Activated CD4-positive, alpha-beta memory T cell treated with anti-CD3 and anti-CD28 coated beads, Interleukin-2, amount 10 ng/mL, durations not matched to agents 7 days and 5 days (primary cell): Measurements from ENCODE around the gene TMCC1. TPM values are rescaled to one million over a fixed set of nuclear protein-coding genes. Genes with fewer than 3 reads are reported as not detected.
"Not testable (repeated sequence)": the region's sequence is repeated elsewhere in the genome, so short reads cannot be mapped to it uniquely, and the experiment has no call there.

Experiments
- CTCF ChIA-PET: fragments of 350-600 bp; sonication (Branson Sonifier 250); formaldehyde crosslinking; loops from one replicate; lab custom pipeline; 2021; ENCODE audit warnings: antibody characterized with exemption, inconsistent platforms; lab: Charles Lee
- POLR2A ChIA-PET: fragments of 350-600 bp; sonication (Branson Sonifier 250); formaldehyde crosslinking; loops from one replicate; lab custom pipeline; 2021; ENCODE audit warnings: antibody characterized with exemption; lab: Charles Lee
- DNase-seq: peaks from one replicate; pipeline ENCODE4 v3.0.0-alpha.2; 2020
- H3K27ac Mint-ChIP-seq: one replicate; pipeline ENCODE4 v1.8.0; 2021; ENCODE audit warnings: mild to moderate bottlenecking, mixed read lengths
- H3K27me3 Mint-ChIP-seq: one replicate; pipeline ENCODE4 v1.8.0; 2021; ENCODE audit warnings: mixed read lengths
- H3K36me3 Mint-ChIP-seq: one replicate; pipeline ENCODE4 v1.8.0; 2021; ENCODE audit warnings: low read depth, mixed read lengths
- H3K4me1 Mint-ChIP-seq: one replicate; pipeline ENCODE4 v1.8.0; 2021; ENCODE audit warnings: mixed read lengths
- H3K4me3 Mint-ChIP-seq: one replicate; pipeline ENCODE4 v1.8.0; 2021; ENCODE audit warnings: mild to moderate bottlenecking, mixed read lengths
- H3K9me3 Mint-ChIP-seq: one replicate; pipeline ENCODE4 v1.8.0; 2021; ENCODE audit warnings: mixed read lengths
- total RNA-seq, 2 experiments: library from RNA; stranded (reverse); gene quantifications; one replicate each; pipeline ENCODE4 v1.2.3, GENCODE V29; 2021

Gene TMCC1
- total RNA-seq, 2 experiments from 2014 or later: 18.5 to 20.4 TPM

GRCh38 chr3:129614927-129615363 is 278.6 kb downstream of the TMCC1 start:
- DNase-seq: no peak
- POLR2A ChIA-PET: no interaction called here
- CTCF ChIA-PET: no interaction called here
- Mint-ChIP-seq H3K27ac (no peak overlapping the region), H3K4me3 (no peak overlapping the region), H3K4me1 (peaks cover 9% of the 10 kb centered on the region), H3K27me3 (no peaks in the 10 kb centered on the region), H3K9me3 (no peaks in the 10 kb centered on the region), H3K36me3 (no peaks in the 10 kb centered on the region)

GRCh38 chr3:129614435-129614834 is 279.1 kb downstream of the TMCC1 start:
- Mint-ChIP-seq H3K36me3 (no peaks in the 10 kb centered on the region), H3K9me3 (no peaks in the 10 kb centered on the region), H3K27ac (no peak overlapping the region), H3K27me3 (peaks cover 3% of the 10 kb centered on the region), H3K4me3 (no peak overlapping the region), H3K4me1 (peaks cover 9% of the 10 kb centered on the region)
- ChIA-PET CTCF (no interaction called here), POLR2A (no interaction called here)
- no peak for DNase-seq

DNA sequence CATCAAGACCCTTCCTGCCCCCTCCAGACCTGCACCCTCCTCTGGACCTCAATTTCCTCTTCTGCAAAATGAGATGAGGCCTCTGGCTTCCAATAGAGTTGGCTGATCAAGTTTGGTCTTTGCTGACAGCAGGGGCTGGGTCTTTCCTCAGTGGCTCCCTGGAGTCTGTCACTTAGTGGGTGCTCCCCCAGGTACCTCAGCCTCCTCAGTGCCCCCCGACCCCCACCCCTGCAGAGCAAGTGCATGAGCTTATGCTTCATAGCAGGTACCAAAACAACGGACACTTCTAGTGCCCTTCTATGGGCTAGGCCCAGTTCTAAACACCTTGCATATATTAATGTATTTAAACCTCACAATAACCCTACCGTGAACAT is 280.2 kb downstream of the TMCC1 start:
- H3K27me3 Mint-ChIP-seq: peaks cover 11% of the 10 kb centered on the region
- DNase-seq: no peak
- POLR2A ChIA-PET: no interaction called here
- H3K9me3 Mint-ChIP-seq: no peaks in the 10 kb centered on the region
- peaks cover 5% of the 10 kb centered on the region for H3K4me1 Mint-ChIP-seq
- H3K4me3 Mint-ChIP-seq: no peak overlapping the region
- H3K27ac Mint-ChIP-seq: no peak overlapping the region
- CTCF ChIA-PET: no interaction called here
- H3K36me3 Mint-ChIP-seq: no peaks in the 10 kb centered on the region

DNA sequence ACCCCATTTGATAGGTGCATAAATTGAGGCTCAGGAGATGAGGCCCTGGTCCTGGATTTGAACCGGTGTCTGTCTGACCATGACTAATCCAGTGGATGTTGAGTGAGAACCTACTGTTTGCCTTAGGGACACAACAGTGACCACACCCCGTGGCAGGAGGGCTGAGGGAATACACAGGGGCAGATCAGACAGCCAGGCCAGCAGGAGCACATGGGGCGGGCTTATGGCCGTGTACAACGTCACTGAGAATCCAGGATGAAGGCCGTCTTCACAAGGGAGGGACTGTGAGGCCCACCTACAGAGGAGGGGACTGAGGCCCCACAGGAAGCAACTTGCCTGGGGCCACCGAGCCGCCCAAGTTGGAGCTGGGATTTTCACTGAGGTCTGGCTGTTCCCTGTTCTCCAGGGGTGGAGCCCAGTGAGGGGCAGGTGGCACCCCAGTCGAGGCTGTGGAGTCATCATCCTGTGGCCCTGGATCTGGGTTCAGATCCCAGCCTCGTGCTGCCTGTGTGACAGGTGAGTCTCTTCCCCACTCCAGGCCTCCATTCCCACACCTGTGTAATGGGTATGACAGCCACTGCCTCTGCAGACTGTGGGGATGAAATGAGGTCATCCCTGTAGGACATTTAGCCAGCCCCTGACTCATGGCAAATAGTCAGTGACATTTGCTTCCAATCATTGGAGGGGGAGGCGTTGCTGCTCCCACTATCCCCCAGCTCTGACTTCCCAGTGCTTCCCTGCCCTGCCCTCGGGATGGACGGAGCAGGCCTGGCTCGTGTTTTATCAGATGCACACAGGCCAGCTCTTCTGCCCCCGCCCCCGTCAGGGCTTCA is 280.8 kb downstream of the TMCC1 start:
- CTCF ChIA-PET: no interaction called here
- H3K27me3 Mint-ChIP-seq: peaks cover 14% of the 10 kb centered on the region
- no peak overlapping the region for H3K4me3 Mint-ChIP-seq
- POLR2A ChIA-PET: no interaction called here
- no peaks in the 10 kb centered on the region for H3K9me3 Mint-ChIP-seq
- H3K4me1 Mint-ChIP-seq: peaks cover 3% of the 10 kb centered on the region
- no peak for DNase-seq
- H3K27ac Mint-ChIP-seq: no peak overlapping the region
- H3K36me3 Mint-ChIP-seq: no peaks in the 10 kb centered on the region

DNA sequence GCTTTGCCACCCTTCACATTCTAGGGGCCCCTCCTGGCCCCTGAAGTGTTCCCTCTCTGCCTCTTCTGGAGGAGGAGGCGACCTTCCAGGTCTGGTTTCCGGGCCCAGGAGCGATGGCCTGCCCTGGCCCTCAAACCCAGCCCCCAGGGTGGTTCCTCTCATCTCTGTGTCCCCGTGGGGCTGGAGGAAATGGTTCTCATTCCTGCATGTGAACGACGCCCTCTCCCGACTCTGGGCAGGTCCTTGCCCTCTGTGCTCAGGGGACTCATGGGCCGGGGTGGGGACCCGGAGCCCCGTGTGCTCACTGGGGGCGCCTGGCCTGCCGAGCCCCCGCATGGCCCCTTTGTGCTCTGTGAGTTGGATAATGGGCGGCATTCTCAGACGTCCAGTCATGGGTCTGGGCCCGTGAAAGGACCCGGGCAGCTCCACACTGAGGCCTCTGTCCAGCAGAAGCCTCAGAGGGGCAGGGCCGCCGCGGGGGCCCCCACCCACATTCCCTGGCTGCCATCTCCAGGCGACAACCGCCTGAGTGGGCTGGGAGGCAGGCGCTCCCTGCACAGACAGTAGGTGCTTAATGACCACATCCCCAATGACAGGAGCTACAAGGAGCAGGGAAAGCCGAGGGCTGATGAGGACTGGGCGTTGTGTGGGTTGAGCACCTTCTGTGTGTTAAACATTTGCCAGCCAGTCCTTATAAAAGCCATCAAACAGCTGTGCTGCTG is 281.5 kb downstream of the TMCC1 start:
- Mint-ChIP-seq H3K9me3 (no peaks in the 10 kb centered on the region), H3K4me3 (no peak overlapping the region), H3K27ac (no peak overlapping the region), H3K27me3 (peaks cover 21% of the 10 kb centered on the region), H3K36me3 (no peaks in the 10 kb centered on the region), H3K4me1 (peaks cover 7% of the 10 kb centered on the region)
- no peak for DNase-seq
- POLR2A ChIA-PET: no interaction called here
- CTCF ChIA-PET: no interaction called here

DNA sequence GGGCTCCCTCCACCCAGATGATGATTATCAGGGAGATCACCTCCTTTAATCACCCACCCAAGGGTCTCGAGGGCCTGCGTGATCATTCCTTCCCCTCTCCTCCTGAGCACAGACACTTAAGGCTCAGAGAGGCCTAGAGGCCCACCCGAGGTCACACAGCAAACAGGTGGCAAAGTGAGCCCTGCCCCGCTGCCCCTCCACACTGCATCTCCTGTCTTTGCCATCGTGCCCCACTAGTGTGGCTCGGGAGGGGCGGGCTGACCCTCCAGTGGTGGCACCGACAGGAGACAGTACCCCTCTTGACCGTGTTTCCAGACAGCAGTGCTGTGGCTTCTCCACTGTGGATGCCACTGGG is 282.1 kb downstream of the TMCC1 start:
- no peak for DNase-seq
- H3K27ac Mint-ChIP-seq: no peak overlapping the region
- peaks cover 23% of the 10 kb centered on the region for H3K27me3 Mint-ChIP-seq
- H3K4me3 Mint-ChIP-seq: no peak overlapping the region
- ChIA-PET POLR2A (no interaction called here), CTCF (no interaction called here)
- no peaks in the 10 kb centered on the region for H3K36me3 Mint-ChIP-seq
- no peaks in the 10 kb centered on the region for H3K9me3 Mint-ChIP-seq
- H3K4me1 Mint-ChIP-seq: peaks cover 9% of the 10 kb centered on the region

DNA sequence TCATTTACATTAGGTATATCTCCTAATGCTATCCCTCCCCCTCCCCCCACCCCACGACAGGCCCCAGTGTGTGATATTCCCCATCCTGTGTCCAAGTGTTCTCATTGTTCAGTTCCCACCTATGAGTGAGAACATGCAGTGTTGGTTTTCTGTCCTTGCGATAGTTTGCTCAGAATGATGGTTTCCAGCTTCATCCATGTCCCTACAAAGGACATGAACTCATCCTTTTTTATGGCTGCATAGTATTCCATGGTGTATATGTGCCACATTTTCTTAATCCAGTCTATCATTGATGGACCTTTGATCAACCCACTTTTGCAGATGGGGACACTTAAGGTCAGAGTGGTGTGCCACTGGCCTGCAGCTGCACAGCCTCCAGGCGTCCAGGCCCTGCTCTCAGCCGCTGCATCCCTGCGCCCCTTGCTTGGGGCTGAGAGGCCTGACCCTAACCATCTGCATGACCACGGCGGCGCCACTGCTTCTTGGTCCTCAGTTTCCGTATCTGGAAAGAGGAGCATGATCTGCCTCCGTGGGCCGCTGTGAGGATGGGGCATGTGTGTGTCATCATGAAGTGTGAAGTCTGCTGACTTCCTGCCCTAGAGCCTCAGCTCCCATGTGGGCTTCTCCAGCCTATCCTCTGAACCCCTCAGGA is 282.6 kb downstream of the TMCC1 start:
- H3K4me3 Mint-ChIP-seq, CTCF ChIA-PET, H3K36me3 Mint-ChIP-seq, H3K4me1 Mint-ChIP-seq, H3K9me3 Mint-ChIP-seq, POLR2A ChIA-PET, H3K27ac Mint-ChIP-seq, DNase-seq: not testable (repeated sequence)
- peaks cover 23% of the 10 kb centered on the region for H3K27me3 Mint-ChIP-seq

DNA sequence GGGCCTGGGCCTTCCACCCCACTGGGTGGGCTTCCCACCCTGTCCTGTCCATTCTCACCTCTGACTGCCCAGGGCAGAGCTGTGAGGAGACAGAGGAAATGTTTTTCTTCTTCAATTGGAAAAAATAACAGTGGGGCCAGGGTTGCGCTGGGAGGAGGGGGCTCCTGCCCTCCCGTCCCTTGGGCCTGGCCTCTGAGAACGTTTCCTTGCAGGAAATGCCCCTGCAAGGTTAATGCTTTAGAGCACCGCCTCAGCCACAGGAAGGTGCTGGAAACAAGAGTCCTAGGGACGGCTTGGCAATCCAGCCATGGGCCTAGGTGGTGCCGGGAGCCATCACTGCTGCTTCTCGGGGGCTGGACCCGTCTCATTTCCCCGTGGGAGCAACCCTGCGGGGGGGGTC is 283.2 kb downstream of the TMCC1 start:
- Mint-ChIP-seq H3K36me3 (peaks cover 2% of the 10 kb centered on the region), H3K27ac (no peak overlapping the region), H3K4me1 (peaks cover 13% of the 10 kb centered on the region), H3K27me3 (peaks cover 27% of the 10 kb centered on the region), H3K4me3 (no peak overlapping the region), H3K9me3 (no peaks in the 10 kb centered on the region)
- no peak for DNase-seq
- POLR2A ChIA-PET: no interaction called here
- CTCF ChIA-PET: no interaction called here

DNA sequence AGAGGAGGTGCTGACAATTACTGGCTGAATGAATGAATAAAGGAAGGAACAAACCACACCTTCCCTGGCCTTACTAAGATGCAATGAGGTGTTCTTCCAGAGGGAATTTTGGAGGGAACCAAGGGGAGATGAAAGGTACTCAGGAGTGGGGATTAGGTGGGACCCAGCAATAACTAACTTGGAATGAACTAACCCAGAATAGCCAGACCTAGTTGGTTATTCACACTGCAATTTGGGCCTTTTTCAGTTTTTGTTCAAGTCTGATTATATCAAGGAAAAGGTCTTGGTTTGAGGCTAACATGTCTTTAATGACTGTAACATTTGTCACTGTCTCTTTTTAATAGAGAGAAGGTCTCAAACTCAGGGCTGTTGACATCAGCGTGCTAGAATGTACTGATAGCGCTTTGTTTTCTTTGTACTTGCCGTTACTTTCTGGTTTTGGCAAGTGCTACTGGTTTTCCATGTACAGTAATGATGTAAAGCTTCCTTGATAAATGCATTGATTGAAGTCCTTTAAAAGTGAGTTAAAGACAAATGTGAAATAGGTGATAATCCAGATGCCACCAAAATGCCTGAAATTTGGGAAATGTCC is 283.8 kb downstream of the TMCC1 start:
- Mint-ChIP-seq H3K4me3 (no peak overlapping the region), H3K9me3 (no peaks in the 10 kb centered on the region), H3K4me1 (peaks cover 13% of the 10 kb centered on the region), H3K27ac (no peak overlapping the region), H3K36me3 (peaks cover 2% of the 10 kb centered on the region), H3K27me3 (peaks cover 33% of the 10 kb centered on the region)
- no peak for DNase-seq
- ChIA-PET CTCF (no interaction called here), POLR2A (no interaction called here)

DNA sequence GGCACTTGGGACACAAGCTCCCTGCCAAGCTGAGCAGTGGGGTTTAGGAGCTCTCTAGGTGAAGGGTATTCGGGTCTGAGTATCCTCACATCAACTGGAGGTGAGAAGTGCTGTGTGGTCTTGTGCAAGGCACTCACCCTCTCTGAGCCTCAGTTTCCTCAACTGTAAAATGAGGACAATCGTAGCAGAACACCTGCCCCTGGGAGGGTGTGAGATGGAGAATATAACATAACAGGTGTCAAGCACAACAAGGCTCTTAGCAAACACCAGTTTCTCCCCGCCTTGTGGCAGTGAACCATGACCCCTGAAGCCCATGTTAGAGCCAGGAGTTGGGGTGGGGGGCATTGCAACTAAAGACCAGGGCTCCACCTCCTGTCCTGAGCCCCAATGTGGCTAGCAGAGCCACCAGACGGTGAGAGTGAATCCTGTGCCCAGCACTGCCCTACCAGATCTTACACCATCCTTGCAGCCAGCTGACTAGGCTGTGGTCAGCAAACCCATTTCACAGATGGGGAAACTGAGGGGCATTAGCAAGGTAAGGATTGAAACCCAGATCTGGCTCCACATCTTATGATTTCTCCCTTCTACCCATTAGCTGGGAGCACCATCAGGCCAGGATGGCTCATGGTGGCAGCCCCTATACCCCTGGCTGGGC is 284.4 kb downstream of the TMCC1 start:
- Mint-ChIP-seq H3K4me1 (peaks cover 13% of the 10 kb centered on the region), H3K27ac (no peak overlapping the region)
- CTCF ChIA-PET: no interaction called here

DNA sequence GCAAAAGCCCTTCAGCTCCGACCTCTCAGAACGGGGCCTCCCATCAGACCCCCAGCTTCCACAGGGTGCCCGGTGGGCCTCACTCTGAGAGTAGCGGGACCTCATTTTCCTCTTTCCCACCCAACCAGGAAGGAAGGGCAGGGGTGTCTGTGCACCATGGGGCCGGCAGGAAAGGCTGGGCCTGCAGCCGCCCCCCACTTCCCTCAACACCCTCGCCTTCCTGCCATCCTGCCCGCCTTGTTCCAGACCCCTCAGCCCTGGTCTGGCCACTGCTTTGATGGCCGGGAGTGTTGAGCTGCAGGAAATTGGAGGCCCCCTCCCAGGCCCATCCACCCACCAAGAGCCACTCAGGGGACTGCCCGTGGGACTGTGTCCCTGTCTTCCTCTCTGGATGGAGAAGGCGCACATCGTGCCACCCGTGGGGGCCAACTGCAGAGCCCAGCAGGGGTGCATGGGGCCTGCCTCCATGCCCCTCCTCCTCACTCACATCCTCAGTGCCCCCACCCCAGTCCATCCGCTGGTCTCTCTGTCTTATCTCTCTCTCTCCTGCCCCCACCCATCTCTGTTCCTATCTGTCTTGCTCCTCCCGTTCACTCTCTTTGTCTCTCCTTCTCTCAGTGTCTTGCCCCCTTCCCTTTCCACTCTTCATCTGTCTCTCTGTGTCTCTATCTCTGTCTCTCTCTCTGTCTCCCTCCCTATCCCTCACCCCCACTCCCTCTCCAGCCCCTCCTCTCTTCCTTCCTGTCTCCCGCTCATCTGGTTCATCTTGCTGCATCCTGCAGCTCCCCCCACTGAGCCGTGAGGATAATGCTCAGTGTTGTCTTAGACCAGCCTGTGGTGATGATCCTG is 285.2 kb downstream of the TMCC1 start:
- peak overlapping the region; percentile 4 for H3K4me3 Mint-ChIP-seq
- CTCF ChIA-PET: no interaction called here

More for the DNA sequence above, 284.4 kb downstream of the TMCC1 start:
- POLR2A ChIA-PET: no interaction called here
- no peak for DNase-seq
- Mint-ChIP-seq H3K9me3 (no peaks in the 10 kb centered on the region), H3K27me3 (peaks cover 39% of the 10 kb centered on the region), H3K4me3 (no peak overlapping the region), H3K36me3 (peaks cover 2% of the 10 kb centered on the region)

GRCh38 chr3:129607391-129608068 is 286.0 kb downstream of the TMCC1 start:
- H3K27ac Mint-ChIP-seq: no peak overlapping the region
- peaks cover 2% of the 10 kb centered on the region for H3K36me3 Mint-ChIP-seq
- H3K4me3 Mint-ChIP-seq: peak overlapping the region; percentile 74
- ChIA-PET CTCF (no interaction called here), POLR2A (no interaction called here)
- H3K4me1 Mint-ChIP-seq: peaks cover 13% of the 10 kb centered on the region
- peaks cover 53% of the 10 kb centered on the region for H3K27me3 Mint-ChIP-seq
- no peak for DNase-seq
- H3K9me3 Mint-ChIP-seq: no peaks in the 10 kb centered on the region

More for the DNA sequence above, 285.2 kb downstream of the TMCC1 start:
- DNase-seq: no peak
- H3K27ac Mint-ChIP-seq: no peak overlapping the region
- H3K27me3 Mint-ChIP-seq: peaks cover 46% of the 10 kb centered on the region
- H3K36me3 Mint-ChIP-seq: peaks cover 2% of the 10 kb centered on the region
- POLR2A ChIA-PET: no interaction called here
- H3K9me3 Mint-ChIP-seq: no peaks in the 10 kb centered on the region
- H3K4me1 Mint-ChIP-seq: peaks cover 13% of the 10 kb centered on the region
